Brain microvascular endothelial cell (primary cell): Measurements from ENCODE around the gene SLC44A1.

Source experiments
- DNase-seq: peaks from one replicate; pipeline ENCODE4 v3.0.0-alpha.2; 2020
- H3K27ac ChIP-seq: fragments of 250-450 bp; sonication (Bioruptor Pico); 2 replicates; pipeline ENCODE4 v1.5.1; 2020; ENCODE audit warnings: mild to moderate bottlenecking, moderate library complexity
- H3K27me3 ChIP-seq: fragments of 250-450 bp; sonication (Bioruptor Pico); replicated peaks from 2 replicates; pipeline ENCODE4 v1.5.1; 2020; ENCODE audit warnings: mild to moderate bottlenecking
- H3K36me3 ChIP-seq: fragments of 250-450 bp; sonication (Bioruptor Pico); replicated peaks from 2 replicates; pipeline ENCODE4 v1.5.1; 2020; ENCODE audit warnings: mild to moderate bottlenecking
- H3K4me3 ChIP-seq: 2 replicates; pipeline ENCODE4 v1.5.1; 2011; ENCODE audit warnings: low read depth, mild to moderate bottlenecking, control low read depth, low read length, moderate library complexity
- CTCF ChIP-seq: IDR thresholded peaks from 2 replicates; pipeline ENCODE4 v1.5.1; 2011; ENCODE audit warnings: low read depth, mild to moderate bottlenecking, moderate library complexity, low read length, control low read depth, inconsistent platforms; ENCODE audit errors: missing control alignments
- in situ Hi-C: cut with HindIII; loops from 2 replicates; pipeline ENCODE4 v1.10.0; 2017; ENCODE audit warnings: low sequenced_read_pairs, low pct_ligation_motif_present

The SLC44A1 gene

DNA sequence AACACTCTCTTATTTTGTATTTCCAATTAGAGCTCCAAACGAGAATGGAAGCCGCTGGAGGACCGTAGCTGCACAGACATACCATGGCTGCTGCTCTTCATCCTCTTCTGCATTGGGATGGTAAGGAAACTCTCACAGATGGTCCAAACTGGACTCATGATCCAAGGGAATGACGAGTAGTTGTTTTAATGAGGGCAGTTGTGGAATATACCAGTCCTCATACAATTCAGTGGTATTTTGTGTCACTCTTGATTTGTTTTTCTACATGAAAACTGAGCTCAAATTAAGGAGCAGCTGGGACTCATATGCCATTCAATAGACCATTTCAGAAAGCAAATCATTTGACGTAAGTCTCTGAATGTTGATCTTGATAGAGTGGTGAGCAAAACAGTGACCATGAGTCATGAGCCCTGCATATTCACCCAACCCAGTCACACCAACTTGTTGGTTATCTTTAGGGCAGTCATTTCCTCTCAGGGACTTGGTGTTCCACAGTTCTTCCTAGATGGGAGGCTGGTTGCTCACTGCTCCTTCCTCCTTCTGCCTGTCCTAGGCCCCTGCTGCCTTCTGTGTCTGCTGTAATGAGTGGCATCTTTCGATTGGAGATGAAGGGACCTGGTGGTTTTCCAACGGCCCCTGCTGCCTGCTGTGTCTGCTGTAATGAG lies 54.9 kb downstream of the SLC44A1 start:
- no peaks in the 10 kb centered on the region for H3K36me3 ChIP-seq
- no peak overlapping the region for H3K4me3 ChIP-seq
- no peak for TF ChIP-seq CTCF
- in situ Hi-C loops = no loop called here
- H3K27ac ChIP-seq = peak overlapping the region; percentile 83
- peak; percentile 98 for DNase-seq
- no peaks in the 10 kb centered on the region for H3K27me3 ChIP-seq

DNA sequence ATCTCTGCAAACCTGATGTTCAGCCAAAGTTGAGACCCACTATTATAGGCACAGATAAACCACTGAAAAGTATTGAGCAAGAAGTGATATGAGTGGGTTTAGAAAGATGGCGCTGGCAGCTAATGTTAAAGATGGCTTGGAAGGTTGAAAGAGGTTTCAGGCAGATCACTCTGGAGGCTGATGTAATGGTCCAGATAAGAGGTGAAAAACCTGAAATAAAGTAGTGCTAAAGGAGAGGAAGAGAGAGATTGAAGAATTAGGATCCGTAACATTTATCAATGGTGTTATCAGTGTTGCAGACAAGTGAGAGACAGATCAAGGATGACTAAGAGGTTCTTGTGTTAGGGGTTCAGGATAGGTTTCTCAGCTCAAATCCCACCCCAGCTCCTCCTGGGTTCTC lies 58.3 kb downstream of the SLC44A1 start:
- no peak for DNase-seq
- no peak overlapping the region for H3K27ac ChIP-seq
- in situ Hi-C loops = no loop called here
- no peak for TF ChIP-seq CTCF
- H3K4me3 ChIP-seq = no peak overlapping the region
- H3K27me3 ChIP-seq = no peaks in the 10 kb centered on the region
- H3K36me3 ChIP-seq = no peaks in the 10 kb centered on the region

- no peak for TF ChIP-seq CTCF
- Histone ChIP-seq H3K36me3 (no peaks in the 10 kb centered on the region), H3K4me3 (no peak overlapping the region), H3K27ac (no peak overlapping the region), H3K27me3 (no peaks in the 10 kb centered on the region)
- in situ Hi-C loops = no loop called here
- no peak for DNase-seq
These were observed 61.4 kb downstream of the SLC44A1 start for GRCh38 chr9:105305856-105306255.

DNA sequence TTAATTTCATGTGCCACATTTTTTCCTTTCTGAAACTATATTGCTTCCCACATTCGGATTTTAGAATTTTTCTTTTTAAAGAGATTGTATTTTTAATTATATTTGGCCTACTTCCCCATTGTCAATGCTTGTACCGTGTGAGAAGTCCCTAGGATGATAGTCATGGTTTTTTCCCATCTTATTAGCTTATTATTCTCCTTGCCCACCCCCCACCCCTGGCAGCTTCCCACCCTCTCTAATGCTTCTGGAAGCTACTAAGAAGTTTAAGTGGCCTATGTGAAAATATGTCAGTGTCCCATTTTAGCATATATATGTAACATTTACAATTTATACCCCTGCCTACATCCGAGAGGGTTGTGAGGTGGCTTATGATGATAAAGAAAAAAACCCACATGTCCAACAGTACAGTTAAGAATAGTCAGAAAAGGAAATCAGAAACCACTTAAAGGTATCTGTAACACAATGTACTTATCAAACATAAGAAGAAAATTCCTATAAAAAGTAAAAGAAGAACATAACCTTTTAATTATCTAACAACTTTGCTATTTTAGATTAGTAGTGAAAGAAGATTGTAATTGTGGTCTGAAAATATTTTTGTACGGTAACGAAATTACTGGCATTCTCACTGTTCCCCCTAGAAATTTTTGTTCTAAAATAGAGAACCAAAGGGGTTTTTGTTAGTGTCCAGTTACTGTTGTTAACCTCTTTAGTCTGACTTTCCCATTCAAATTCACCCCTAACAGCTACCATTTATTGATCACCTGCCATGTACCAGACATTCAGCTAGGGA lies 62.1 kb downstream of the SLC44A1 start:
- Histone ChIP-seq H3K4me3 (no peak overlapping the region), H3K36me3 (no peaks in the 10 kb centered on the region), H3K27ac (no peak overlapping the region), H3K27me3 (no peaks in the 10 kb centered on the region)
- DNase-seq = no peak
- no peak for TF ChIP-seq CTCF
- in situ Hi-C loops = no loop called here

DNA sequence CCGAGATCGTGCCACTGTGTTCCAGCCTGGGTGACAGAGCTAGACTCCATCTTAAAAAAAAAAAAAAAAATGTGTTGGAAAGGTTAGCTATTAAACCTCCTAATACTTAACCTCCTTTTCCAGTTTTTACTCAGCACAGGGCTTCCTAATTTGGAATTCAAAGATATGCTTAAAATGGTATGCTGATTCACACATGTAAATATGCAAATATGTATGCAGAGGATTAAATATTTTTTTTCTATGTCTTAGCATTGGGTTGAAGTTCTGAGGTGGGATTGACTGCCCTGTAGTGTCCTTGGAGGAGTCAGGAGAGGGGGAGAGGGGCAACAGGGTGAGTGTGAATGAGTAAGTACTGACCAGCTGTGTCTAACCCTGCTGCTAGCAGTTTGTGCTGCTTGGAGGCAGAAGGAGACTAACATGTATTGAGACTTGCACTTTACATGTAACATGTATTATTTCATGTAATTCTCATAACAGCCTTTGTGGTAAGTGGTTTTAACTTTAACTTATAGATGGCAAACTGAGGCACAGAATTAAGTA lies 63.2 kb downstream of the SLC44A1 start:
- in situ Hi-C loops = no loop called here
- no peak for DNase-seq
- H3K27me3 ChIP-seq = no peaks in the 10 kb centered on the region
- H3K4me3 ChIP-seq = no peak overlapping the region
- TF ChIP-seq CTCF = no peak
- H3K27ac ChIP-seq = no peak overlapping the region
- no peaks in the 10 kb centered on the region for H3K36me3 ChIP-seq
